ENCODE results near the gene EXOSC2.

DNA sequence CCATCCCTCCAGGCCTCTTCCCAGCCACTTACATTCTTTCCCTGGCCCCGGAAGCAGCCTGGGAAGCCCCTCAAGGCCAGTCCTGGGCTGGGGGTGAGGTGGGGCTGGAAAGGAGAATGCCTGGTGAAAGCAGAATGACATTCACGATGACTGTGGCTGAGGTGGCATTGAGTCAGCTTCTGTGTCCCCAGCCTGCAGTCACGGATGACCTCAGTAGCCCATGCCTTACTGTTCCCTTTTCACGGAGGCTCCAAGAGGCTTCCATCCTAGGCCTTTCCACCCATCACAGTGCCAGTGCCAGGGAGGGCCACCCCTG, 26.5 kb upstream of the EXOSC2 start:
- TF ChIP-seq, protein P1, sequence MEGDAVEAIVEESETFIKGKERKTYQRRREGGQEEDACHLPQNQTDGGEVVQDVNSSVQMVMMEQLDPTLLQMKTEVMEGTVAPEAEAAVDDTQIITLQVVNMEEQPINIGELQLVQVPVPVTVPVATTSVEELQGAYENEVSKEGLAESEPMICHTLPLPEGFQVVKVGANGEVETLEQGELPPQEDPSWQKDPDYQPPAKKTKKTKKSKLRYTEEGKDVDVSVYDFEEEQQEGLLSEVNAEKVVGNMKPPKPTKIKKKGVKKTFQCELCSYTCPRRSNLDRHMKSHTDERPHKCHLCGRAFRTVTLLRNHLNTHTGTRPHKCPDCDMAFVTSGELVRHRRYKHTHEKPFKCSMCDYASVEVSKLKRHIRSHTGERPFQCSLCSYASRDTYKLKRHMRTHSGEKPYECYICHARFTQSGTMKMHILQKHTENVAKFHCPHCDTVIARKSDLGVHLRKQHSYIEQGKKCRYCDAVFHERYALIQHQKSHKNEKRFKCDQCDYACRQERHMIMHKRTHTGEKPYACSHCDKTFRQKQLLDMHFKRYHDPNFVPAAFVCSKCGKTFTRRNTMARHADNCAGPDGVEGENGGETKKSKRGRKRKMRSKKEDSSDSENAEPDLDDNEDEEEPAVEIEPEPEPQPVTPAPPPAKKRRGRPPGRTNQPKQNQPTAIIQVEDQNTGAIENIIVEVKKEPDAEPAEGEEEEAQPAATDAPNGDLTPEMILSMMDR (IDR thresholded peaks at IDR 0.05): no peak
- no peak for TF ChIP-seq POLR2A (IDR thresholded peaks at IDR 0.05)
